HEK293 (cell line): ENCODE measurements around the gene HIF1A.

Experiments
- MYNN ChIP-seq: fragments of 450-650 bp; formaldehyde crosslinking; IDR thresholded peaks from 2 replicates; pipeline ENCODE4 v1.5.1; 2016; ENCODE audit warnings: missing biosample characterization, missing genetic modification characterization, borderline replicate concordance
- ZNF138 ChIP-seq: fragments of 450-650 bp; formaldehyde crosslinking; IDR thresholded peaks from 2 replicates; pipeline ENCODE4 v1.5.1; 2016; ENCODE audit warnings: missing biosample characterization, missing genetic modification characterization, borderline replicate concordance
- ZNF23 ChIP-seq: fragments of 450-650 bp; formaldehyde crosslinking; IDR thresholded peaks from 2 replicates; pipeline ENCODE4 v1.5.1; 2016; ENCODE audit warnings: missing biosample characterization, missing genetic modification characterization, borderline replicate concordance
- TF ChIP-seq, protein P1 (sequence below): fragments of 450-650 bp; formaldehyde crosslinking; IDR thresholded peaks from 2 replicates; pipeline ENCODE4 v1.5.1; 2016; ENCODE audit warnings: missing biosample characterization, missing genetic modification characterization
- TF ChIP-seq, protein P2 (sequence below): fragments of 450-650 bp; formaldehyde crosslinking; IDR thresholded peaks from 2 replicates; pipeline ENCODE4 v1.5.1; 2016; ENCODE audit warnings: missing biosample characterization, missing genetic modification characterization

DNA sequence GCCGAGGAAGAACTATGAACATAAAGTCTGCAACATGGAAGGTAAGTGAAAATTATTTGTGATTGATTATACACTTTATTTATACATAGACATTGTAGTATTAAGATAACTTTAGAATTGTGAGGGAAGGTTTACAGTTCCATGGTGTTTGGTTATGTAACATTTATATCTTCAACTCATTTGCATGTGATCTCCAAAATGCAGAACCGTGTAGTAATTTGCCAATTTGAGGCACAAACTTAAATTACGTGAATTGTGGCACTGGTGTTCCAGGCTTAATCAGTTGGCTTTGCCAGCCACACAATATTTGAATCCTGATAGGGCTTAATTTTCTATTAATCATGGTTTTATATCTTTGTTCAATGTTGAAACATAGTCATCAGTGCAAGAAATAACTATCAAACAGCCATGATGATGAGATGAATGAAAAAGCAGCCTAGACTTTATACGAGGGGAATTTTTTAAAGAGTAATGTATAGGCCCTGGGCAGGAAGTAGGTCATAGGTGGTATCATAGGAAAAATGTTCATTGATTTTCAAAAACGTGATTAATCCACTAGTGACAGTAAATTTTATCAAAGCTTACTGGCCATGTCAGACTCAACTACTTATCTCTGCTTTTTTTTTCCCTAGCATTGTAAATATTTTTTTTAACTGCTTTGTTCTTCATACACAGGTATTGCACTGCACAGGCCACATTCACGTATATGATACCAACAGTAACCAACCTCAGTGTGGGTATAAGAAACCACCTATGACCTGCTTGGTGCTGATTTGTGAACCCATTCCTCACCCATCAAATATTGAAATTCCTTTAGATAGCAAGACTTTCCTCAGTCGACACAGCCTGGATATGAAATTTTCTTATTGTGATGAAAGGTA lies 31.7 kb downstream of the HIF1A start:
- TF ChIP-seq ZNF23 (tag by site-specific recombination) (no peak), ZNF138 (no peak), MYNN (tag by site-specific recombination) (no peak)
- TF ChIP-seq, protein P1, sequence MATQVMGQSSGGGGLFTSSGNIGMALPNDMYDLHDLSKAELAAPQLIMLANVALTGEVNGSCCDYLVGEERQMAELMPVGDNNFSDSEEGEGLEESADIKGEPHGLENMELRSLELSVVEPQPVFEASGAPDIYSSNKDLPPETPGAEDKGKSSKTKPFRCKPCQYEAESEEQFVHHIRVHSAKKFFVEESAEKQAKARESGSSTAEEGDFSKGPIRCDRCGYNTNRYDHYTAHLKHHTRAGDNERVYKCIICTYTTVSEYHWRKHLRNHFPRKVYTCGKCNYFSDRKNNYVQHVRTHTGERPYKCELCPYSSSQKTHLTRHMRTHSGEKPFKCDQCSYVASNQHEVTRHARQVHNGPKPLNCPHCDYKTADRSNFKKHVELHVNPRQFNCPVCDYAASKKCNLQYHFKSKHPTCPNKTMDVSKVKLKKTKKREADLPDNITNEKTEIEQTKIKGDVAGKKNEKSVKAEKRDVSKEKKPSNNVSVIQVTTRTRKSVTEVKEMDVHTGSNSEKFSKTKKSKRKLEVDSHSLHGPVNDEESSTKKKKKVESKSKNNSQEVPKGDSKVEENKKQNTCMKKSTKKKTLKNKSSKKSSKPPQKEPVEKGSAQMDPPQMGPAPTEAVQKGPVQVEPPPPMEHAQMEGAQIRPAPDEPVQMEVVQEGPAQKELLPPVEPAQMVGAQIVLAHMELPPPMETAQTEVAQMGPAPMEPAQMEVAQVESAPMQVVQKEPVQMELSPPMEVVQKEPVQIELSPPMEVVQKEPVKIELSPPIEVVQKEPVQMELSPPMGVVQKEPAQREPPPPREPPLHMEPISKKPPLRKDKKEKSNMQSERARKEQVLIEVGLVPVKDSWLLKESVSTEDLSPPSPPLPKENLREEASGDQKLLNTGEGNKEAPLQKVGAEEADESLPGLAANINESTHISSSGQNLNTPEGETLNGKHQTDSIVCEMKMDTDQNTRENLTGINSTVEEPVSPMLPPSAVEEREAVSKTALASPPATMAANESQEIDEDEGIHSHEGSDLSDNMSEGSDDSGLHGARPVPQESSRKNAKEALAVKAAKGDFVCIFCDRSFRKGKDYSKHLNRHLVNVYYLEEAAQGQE = no peak
- TF ChIP-seq, protein P2, sequence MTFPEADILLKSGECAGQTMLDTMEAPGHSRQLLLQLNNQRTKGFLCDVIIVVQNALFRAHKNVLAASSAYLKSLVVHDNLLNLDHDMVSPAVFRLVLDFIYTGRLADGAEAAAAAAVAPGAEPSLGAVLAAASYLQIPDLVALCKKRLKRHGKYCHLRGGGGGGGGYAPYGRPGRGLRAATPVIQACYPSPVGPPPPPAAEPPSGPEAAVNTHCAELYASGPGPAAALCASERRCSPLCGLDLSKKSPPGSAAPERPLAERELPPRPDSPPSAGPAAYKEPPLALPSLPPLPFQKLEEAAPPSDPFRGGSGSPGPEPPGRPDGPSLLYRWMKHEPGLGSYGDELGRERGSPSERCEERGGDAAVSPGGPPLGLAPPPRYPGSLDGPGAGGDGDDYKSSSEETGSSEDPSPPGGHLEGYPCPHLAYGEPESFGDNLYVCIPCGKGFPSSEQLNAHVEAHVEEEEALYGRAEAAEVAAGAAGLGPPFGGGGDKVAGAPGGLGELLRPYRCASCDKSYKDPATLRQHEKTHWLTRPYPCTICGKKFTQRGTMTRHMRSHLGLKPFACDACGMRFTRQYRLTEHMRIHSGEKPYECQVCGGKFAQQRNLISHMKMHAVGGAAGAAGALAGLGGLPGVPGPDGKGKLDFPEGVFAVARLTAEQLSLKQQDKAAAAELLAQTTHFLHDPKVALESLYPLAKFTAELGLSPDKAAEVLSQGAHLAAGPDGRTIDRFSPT (tag by site-specific recombination) = no peak
